Prostate gland (tissue), 2 donors: ENCODE results near the gene CDC45. TPM values are rescaled to one million over a fixed set of nuclear protein-coding genes. Genes with fewer than 3 reads are reported as not detected.
"Not testable (repeated sequence)": the region's sequence is repeated elsewhere in the genome, so short reads cannot be mapped to it uniquely, and the experiment has no call there.

Experiments
- DNase-seq: peaks from one replicate; pipeline ENCODE4 v3.0.0-alpha.2; 2019; ENCODE audit warnings: low spot score
- H3K27ac ChIP-seq, 2 donors: fragments of 200-600 bp; sonication (generic); 2 replicates each; pipeline ENCODE4 v1.5.1; 2017 to 2019
- H3K27me3 ChIP-seq: fragments of 200-600 bp; sonication (generic); replicated peaks from 2 replicates; pipeline ENCODE4 v1.5.1; 2019; ENCODE audit not compliant: insufficient read depth
- H3K36me3 ChIP-seq, 2 donors: fragments of 200-600 bp; sonication (generic); 1 replicate in 1 of 2; 2 replicates in 1 of 2; pipeline versions ENCODE4 v1.5.1 to v1.8.1; 2017 to 2019
- H3K4me1 ChIP-seq: fragments of 200-600 bp; sonication (generic); replicated peaks from 2 replicates; pipeline ENCODE4 v1.5.1; 2019
- H3K4me3 ChIP-seq, 2 donors: fragments of 200-600 bp; sonication (generic); 2 replicates each; pipeline ENCODE4 v1.5.1; 2017 to 2019
- H3K9me3 ChIP-seq: fragments of 200-600 bp; sonication (generic); 2 replicates; pipeline ENCODE4 v1.5.1; 2017
- CTCF ChIP-seq, 4 experiments: fragments of 200-600 bp in 2 of 4; fragments of 450-650 bp in 2 of 4; sonication (generic) in 2 of 4; IDR thresholded peaks; 1 replicate in 3 of 4; 2 replicates in 1 of 4; pipeline ENCODE4 v1.5.1; 2016 to 2019; ENCODE audit warnings: antibody characterized with exemption in 4 of 4, mild to moderate bottlenecking in 2 of 4, moderate library complexity in 2 of 4
- POLR2A ChIP-seq: fragments of 450-650 bp; IDR thresholded peaks from one replicate; pipeline ENCODE4 v1.6.1; 2016; ENCODE audit warnings: antibody characterized with exemption, mild to moderate bottlenecking
- POLR2AphosphoS5 ChIP-seq: sonication (generic); formaldehyde crosslinking; IDR thresholded peaks from one replicate; pipeline ENCODE4 v1.6.1; 2017; ENCODE audit warnings: antibody characterized with exemption
- WGBS: methylation state at CpG from one replicate; pipeline ENCODE4 v1.1.5; 2018; 5-methylcytosine and 5-hydroxymethylcytosine counted together
- intact Hi-C: fragments of 100-400 bp; cut with DNase I; formaldehyde crosslinking; loops from one replicate; pipeline ENCODE4 v1.14.2; 2022
- total RNA-seq, 2 donors: library from RNA; depleted of rRNA; stranded (reverse); fragments of >200 nt; gene quantifications; one replicate each; pipeline ENCODE4 v1.1.0, GENCODE V29; 2016

CDC45 gene
- total RNA-seq, 2 donors from 2014 or later, result 2.0 to 11.5 TPM

GRCh38 chr22:19440411-19441195 lies 39.1 kb upstream of the CDC45 start:
- 87% methylated on average over 7 of the region's 8 CpGs for WGBS
- peaks cover 0 to 5% of the 10 kb centered on the region in 2 donors for H3K36me3 ChIP-seq
- intact Hi-C loops, result loop anchor here (5.0 to 10.0 kb wide), 2 partner anchors 37 to 146 kb away; partner anchors contain the start of genes CDC45, CLTCL1 and UFD1

GRCh38 chr22:19442166-19442565 lies 37.6 kb upstream of the CDC45 start:
- Histone ChIP-seq H3K27me3 (no peaks in the 10 kb centered on the region), H3K4me3 (no peak overlapping the region), H3K36me3 (no peaks in the 10 kb centered on the region), H3K27ac (no peak overlapping the region), H3K9me3 (no peaks in the 10 kb centered on the region), H3K4me1 (peaks cover 3% of the 10 kb centered on the region)
- intact Hi-C loops, result loop anchor here (5.0 to 10.0 kb wide), 2 partner anchors 35 to 147 kb away; partner anchors contain the start of genes CDC45, CLTCL1 and UFD1
- WGBS, result 95% methylated on average over 2 of the region's 2 CpGs
- DNase-seq, result no peak
- TF ChIP-seq POLR2A (no peak), CTCF (IDR thresholded peaks at IDR 0.05) (no peak), POLR2AphosphoS5 (no peak)

More at GRCh38 chr22:19440411-19441195, 39.1 kb upstream of the CDC45 start:
- Histone ChIP-seq H3K4me1 (no peaks in the 10 kb centered on the region), H3K27me3 (no peaks in the 10 kb centered on the region), H3K27ac (no peak overlapping the region), H3K9me3 (no peaks in the 10 kb centered on the region), H3K4me3 (no peak overlapping the region)
- TF ChIP-seq CTCF (IDR thresholded peaks at IDR 0.05), result no peak
- TF ChIP-seq POLR2AphosphoS5, result no peak
- no peak for TF ChIP-seq POLR2A
- no peak for DNase-seq

- DNase-seq, result no peak
- no peak overlapping the region for H3K27ac ChIP-seq
- no peak overlapping the region for H3K4me3 ChIP-seq
- intact Hi-C loops, result loop anchor here (5.0 to 10.0 kb wide), 2 partner anchors 34 to 149 kb away; partner anchors contain the start of genes CDC45, CLTCL1 and UFD1
- WGBS, result 59% methylated on average over 5 of the region's 7 CpGs
- no peaks in the 10 kb centered on the region for H3K36me3 ChIP-seq
- H3K4me1 ChIP-seq, result peaks cover 3% of the 10 kb centered on the region
- TF ChIP-seq POLR2A, result no peak
- TF ChIP-seq CTCF (IDR thresholded peaks at IDR 0.05), result no peak
- TF ChIP-seq POLR2AphosphoS5, result no peak
- no peaks in the 10 kb centered on the region for H3K27me3 ChIP-seq
- H3K9me3 ChIP-seq, result no peaks in the 10 kb centered on the region
These were observed 36.0 kb upstream of the CDC45 start for GRCh38 chr22:19443544-19444211.

GRCh38 chr22:19445279-19445982 lies 34.3 kb upstream of the CDC45 start:
- WGBS, result 92% methylated on average over 9 of the region's 9 CpGs
- DNase-seq, H3K9me3 ChIP-seq, H3K27ac ChIP-seq, H3K36me3 ChIP-seq, H3K4me3 ChIP-seq, H3K4me1 ChIP-seq, H3K27me3 ChIP-seq: not testable (repeated sequence)
- intact Hi-C loops, result loop anchor here (10.0 kb wide), 1 partner anchor 151 kb away; the partner anchor contains the start of gene CLTCL1
